Smooth muscle cell (in vitro differentiated cells): ENCODE data around the gene CYS1. TPM values are rescaled to one million over a fixed set of nuclear protein-coding genes. Genes with fewer than 3 reads are reported as not detected.

Experiments used
- DNase-seq: peaks from one replicate; lab custom pipeline; 2025; ENCODE audit not compliant: unreplicated experiment; lab: John Stamatoyannopoulos, UW
- H2AFZ ChIP-seq: fragments of 200-600 bp; sonication (generic); 2 replicates; pipeline ENCODE4 v1.6.0; 2016; ENCODE audit warnings: antibody characterized with exemption, low read depth, mild to moderate bottlenecking
- H3F3A ChIP-seq: fragments of 200-600 bp; sonication (generic); 2 replicates; pipeline ENCODE4 v1.6.0; 2017; ENCODE audit warnings: antibody characterized with exemption, low read depth
- H3K27ac ChIP-seq: fragments of 200-600 bp; sonication (generic); 2 replicates; pipeline ENCODE4 v1.5.1; 2016; ENCODE audit warnings: low read depth, mild to moderate bottlenecking
- H3K27me3 ChIP-seq: fragments of 200-600 bp; sonication (generic); 2 replicates; pipeline ENCODE4 v1.6.1; 2016; ENCODE audit warnings: low read depth, mild to moderate bottlenecking
- H3K36me3 ChIP-seq: fragments of 200-600 bp; sonication (generic); 2 replicates; pipeline ENCODE4 v1.5.1; 2016; ENCODE audit warnings: low read depth
- H3K4me1 ChIP-seq: fragments of 200-600 bp; sonication (generic); 2 replicates; pipeline ENCODE4 v1.5.1; 2016; ENCODE audit warnings: low read depth
- H3K4me2 ChIP-seq: fragments of 200-600 bp; sonication (generic); 2 replicates; pipeline ENCODE4 v1.6.0; 2016; ENCODE audit warnings: mild to moderate bottlenecking
- H3K4me3 ChIP-seq: fragments of 200-600 bp; sonication (generic); 2 replicates; pipeline ENCODE4 v1.5.1; 2016; ENCODE audit warnings: mild to moderate bottlenecking
- H3K79me2 ChIP-seq: fragments of 200-600 bp; sonication (generic); 2 replicates; pipeline ENCODE4 v1.6.0; 2016; ENCODE audit warnings: low read depth, mild to moderate bottlenecking
- H3K9ac ChIP-seq: fragments of 200-600 bp; sonication (generic); 2 replicates; pipeline ENCODE4 v1.6.0; 2016; ENCODE audit warnings: low read depth
- H3K9me3 ChIP-seq: fragments of 200-600 bp; sonication (generic); replicated peaks from 2 replicates; pipeline ENCODE4 v1.5.1; 2016; ENCODE audit warnings: low read depth
- H4K20me1 ChIP-seq: fragments of 200-600 bp; sonication (generic); 2 replicates; pipeline ENCODE4 v1.6.0; 2016; ENCODE audit warnings: low read depth
- WGBS: methylation state at CpG from one replicate; pipeline ENCODE4 v1.1.7; 2016; ENCODE audit warnings: low lambda C conversion rate; 5-methylcytosine and 5-hydroxymethylcytosine counted together
- polyA plus RNA-seq: library from polyadenylated mRNA; unstranded; fragments of >200 nt; fragmentation: Nextera tagmentation; extraction: Ambion mirVana; gene quantifications from 2 replicates; pipeline ENCODE4 v1.2.1, GENCODE V29; 2016
- total RNA-seq: library from RNA; depleted of rRNA; stranded (reverse); fragments of >200 nt; gene quantifications from 2 replicates; pipeline ENCODE4 v1.2.3, GENCODE V29; 2014
- TF ChIP-seq, protein P1 (sequence below): fragments of 200-600 bp; sonication (generic); IDR thresholded peaks from 2 replicates; pipeline ENCODE4 v1.5.1; 2017; ENCODE audit warnings: borderline replicate concordance, mild to moderate bottlenecking, antibody characterized with exemption; ENCODE audit not compliant: insufficient read depth, poor library complexity, severe bottlenecking

CYS1 gene
- total and polyA plus RNA-seq, 2 experiments from 2014 or later, result 3.9 to 11.5 TPM

DNA sequence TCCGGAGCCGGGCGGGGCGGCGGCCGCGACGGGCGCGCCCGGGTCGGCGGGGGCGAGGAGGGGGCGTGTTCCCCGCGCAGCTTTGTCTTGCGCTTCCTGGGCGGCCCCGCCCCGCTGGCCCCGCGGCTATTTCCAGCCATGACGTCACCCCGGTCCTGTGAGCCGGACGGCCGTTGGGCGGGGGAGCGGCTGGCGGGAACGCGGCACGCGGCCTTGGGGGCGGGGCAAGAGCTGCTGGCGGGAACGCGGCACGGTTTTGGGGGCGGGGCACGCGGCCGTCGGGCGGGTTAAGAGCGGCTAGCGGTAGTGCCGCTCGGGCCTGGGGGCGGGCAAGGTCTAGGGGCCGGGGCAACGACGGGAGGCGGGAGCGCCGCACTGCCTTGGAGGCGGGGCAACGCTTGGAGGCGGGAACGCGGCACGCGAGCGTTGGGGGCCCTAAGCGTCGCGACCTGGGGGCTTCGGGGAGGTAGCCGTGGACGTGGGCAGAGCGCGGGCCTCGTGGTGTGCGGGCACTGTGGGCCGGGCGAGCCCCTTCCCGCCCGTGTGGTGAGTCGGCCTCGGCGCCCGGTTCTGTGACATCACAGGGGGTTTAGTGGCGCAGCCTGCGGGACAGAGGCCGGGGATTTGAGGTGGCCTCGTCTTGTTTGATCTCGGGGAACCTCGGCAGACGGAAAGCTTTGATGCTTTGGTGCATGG is 36.2 kb downstream of the CYS1 start:
- Histone ChIP-seq H3K79me2 (peaks cover 2% of the 10 kb centered on the region), H3K4me3 (peak overlapping the region; percentile 61), H4K20me1 (peaks cover 25% of the 10 kb centered on the region), H3K36me3 (no peaks in the 10 kb centered on the region), H3K27me3 (no peaks in the 10 kb centered on the region), H3F3A (peaks cover 17% of the 10 kb centered on the region), H3K9ac (peak overlapping the region; percentile 11), H3K4me1 (peaks cover 9% of the 10 kb centered on the region), H3K4me2 (peak overlapping the region; percentile 89), H2AFZ (no peak overlapping the region), H3K9me3 (no peaks in the 10 kb centered on the region), H3K27ac (peak overlapping the region; percentile 74)
- TF ChIP-seq, protein P1, sequence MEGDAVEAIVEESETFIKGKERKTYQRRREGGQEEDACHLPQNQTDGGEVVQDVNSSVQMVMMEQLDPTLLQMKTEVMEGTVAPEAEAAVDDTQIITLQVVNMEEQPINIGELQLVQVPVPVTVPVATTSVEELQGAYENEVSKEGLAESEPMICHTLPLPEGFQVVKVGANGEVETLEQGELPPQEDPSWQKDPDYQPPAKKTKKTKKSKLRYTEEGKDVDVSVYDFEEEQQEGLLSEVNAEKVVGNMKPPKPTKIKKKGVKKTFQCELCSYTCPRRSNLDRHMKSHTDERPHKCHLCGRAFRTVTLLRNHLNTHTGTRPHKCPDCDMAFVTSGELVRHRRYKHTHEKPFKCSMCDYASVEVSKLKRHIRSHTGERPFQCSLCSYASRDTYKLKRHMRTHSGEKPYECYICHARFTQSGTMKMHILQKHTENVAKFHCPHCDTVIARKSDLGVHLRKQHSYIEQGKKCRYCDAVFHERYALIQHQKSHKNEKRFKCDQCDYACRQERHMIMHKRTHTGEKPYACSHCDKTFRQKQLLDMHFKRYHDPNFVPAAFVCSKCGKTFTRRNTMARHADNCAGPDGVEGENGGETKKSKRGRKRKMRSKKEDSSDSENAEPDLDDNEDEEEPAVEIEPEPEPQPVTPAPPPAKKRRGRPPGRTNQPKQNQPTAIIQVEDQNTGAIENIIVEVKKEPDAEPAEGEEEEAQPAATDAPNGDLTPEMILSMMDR, result no peak
- WGBS, result 49% methylated on average over 33 of the region's 90 CpGs
- DNase-seq, result peak; percentile 84

DNA sequence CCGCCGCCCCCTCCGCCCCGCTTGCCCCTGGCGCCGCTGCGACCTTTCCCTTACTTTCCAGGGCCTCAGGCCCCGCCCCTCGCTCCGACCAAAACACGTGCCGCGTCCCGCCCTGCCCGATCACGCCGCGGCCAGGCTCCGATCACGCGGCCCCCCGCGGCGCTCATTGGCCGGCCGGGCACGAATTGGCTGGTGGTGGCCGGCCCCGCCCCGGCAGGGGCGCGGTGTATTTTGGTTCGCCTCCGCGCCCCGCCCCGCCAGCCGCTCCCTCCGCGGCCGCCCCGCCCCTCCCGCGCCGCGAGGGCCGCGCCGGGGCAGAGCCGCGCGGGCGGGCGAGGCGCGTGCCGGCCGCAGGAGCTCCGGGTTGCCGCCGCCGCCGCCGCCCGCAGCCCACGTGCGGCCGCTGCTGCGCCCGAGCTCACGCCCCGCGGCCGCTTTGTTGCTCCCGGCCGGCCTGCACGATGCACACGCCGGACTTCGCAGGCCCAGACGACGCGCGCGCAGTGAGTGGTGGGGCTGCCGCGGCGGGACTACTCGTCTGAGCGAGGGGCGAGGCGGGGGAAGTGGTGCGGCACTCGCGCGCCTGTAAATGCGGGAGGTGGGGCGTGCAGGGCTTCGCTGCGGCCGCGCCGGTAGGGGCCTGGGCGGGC is 36.8 kb downstream of the CYS1 start, which contains the start of gene KLF11:
Gene KLF11 (plus strand): TSS at position 295 of the 650 bp plus-strand sequence. CDS start 167 bp downstream, at position 462.
- H3K79me2 ChIP-seq, result no peaks in the 10 kb centered on the region
- H3K9ac ChIP-seq, result peak within 1 kb of the TSS; percentile 75
- peaks cover 17% of the 10 kb centered on the region for H3F3A ChIP-seq
- no peaks in the 10 kb centered on the region for H3K9me3 ChIP-seq
- H2AFZ ChIP-seq, result peak within 1 kb of the TSS; percentile 82
- peak within 1 kb of the TSS; percentile 89 for H3K4me2 ChIP-seq
- peaks cover 23% of the 10 kb centered on the region for H4K20me1 ChIP-seq
- TF ChIP-seq, protein P1, result no peak
- H3K27me3 ChIP-seq, result no peaks in the 10 kb centered on the region
- peak within 1 kb of the TSS; percentile 61 for H3K4me3 ChIP-seq
- DNase-seq, result peak; percentile 68
- H3K4me1 ChIP-seq, result peaks cover 9% of the 10 kb centered on the region
- H3K27ac ChIP-seq, result peak within 1 kb of the TSS; percentile 78
- no peaks in the 10 kb centered on the region for H3K36me3 ChIP-seq
- WGBS, result under 1% methylated on average over 49 of the region's 104 CpGs

DNA sequence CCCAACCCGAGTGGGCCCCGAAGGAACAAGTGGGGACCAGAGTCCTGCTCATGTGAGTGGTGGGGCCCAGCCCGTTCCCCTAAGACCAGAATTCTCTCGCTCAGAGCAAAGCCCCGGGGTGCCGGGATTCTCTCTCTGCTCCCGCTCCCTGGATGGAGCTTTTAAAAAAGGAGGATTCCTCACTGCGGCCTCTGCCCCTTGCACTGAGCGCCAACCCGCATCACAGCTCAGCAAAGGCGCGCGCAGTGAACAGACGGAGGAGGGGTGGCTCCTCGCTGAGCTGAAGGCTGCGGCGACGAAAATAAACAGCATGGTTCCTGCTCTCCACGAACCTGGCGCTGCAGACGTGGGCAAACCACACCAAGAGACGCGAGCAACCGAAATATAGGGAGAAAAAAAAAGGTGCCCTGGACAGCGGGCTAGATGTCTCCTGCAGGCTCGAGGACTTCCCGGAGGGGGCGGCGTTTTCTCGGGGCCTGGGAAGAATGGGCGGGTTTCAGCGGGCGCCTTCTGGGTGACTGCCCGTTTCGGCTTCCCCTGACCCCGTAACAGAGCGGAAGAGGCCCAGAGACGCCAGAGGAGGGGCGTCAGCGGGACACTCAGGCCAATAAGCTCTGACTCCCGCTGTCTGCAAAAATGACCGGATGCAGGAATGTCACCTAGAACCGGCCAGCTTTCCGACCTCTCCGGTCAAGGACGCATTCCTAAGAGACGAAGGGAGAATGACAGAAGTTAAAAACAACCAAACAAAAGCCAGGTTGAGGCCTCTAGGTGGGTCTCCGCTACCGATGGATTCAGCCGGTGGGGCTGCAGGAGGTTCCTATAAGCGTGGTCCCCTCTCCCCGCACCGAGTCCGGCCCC is 37.7 kb downstream of the CYS1 start:
- peaks cover 23% of the 10 kb centered on the region for H4K20me1 ChIP-seq
- H3K4me3 ChIP-seq, result peak overlapping the region; percentile 56
- DNase-seq, result peak; percentile 58
- peak overlapping the region; percentile 54 for H3K9ac ChIP-seq
- H3K9me3 ChIP-seq, result no peaks in the 10 kb centered on the region
- H2AFZ ChIP-seq, result peak overlapping the region; percentile 82
- H3K27me3 ChIP-seq, result no peaks in the 10 kb centered on the region
- H3K4me2 ChIP-seq, result peak overlapping the region; percentile 89
- WGBS, result 14% methylated on average over 51 of the region's 54 CpGs
- H3K4me1 ChIP-seq, result peaks cover 9% of the 10 kb centered on the region
- H3K36me3 ChIP-seq, result no peaks in the 10 kb centered on the region
- peaks cover 17% of the 10 kb centered on the region for H3F3A ChIP-seq
- TF ChIP-seq, protein P1, result no peak
- no peaks in the 10 kb centered on the region for H3K79me2 ChIP-seq
- peak overlapping the region; percentile 78 for H3K27ac ChIP-seq
